HG03060 (cell line): ENCODE data around the gene RBMS3.
"Not testable (repeated sequence)": the region's sequence is repeated elsewhere in the genome, so short reads cannot be mapped to it uniquely, and the experiment has no call there.

Experiments used
- ATAC-seq: cut with Tn5 transposase; IDR thresholded peaks from one replicate; pipeline ENCODE4 v1.9.1; 2021; ENCODE audit warnings: low read depth, moderate number of reproducible peaks; ENCODE audit not compliant: unreplicated experiment

The RBMS3 gene

DNA sequence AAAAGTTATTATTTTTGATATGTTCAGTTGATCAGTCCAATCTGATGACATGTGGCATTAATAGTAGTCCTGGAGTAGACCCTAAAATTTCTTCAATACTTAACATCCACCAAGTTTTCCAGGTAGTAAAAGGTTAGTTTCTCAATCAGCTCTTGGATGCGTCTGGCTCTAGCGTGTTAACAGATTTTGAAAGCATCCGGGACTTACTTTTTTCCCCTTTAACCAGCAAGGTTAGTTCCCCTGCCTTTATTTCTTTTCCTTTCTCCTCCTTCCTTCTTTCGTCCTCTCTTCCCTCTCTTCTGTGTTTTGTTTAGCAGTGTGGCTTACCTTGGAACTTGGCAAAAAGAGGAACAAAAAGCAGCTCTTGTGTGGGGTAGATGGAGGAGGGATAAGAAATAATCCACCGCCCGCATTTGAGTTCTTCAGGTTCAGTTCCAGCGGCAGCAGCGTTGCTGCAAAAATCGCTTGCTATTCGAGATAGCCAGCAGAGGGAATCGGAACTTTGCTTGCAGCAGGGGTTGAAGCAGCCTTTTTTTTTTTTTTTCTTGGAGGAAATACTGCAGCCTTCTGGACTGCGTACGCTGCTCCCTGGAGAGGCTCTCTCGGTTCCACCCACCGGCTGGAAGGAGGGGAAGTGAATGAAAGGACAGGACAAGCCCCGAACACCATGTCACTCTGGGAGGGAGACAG is at the start of gene RBMS3:
RBMS3 (plus strand) TSS at position 668 of the 690 bp plus-strand sequence.
- ATAC-seq: no peak

DNA sequence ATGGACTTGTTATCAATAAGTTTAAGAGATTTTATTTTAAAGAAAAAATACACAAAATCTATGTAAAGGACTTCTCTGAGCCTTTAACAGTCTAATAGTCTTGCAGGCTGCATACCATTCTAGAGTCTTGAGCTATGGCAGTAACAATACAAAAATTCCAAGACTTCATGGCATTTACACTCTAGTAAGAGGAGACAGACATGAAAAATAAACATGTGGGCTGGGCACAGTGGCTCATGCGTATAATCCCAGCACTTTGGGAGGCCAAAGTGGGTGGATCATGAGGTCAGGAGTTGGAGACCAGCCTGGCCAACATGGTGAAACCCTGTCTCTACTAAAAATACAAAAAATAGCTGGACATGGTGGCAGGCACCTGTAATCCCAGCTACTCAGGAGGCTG is 47.7 kb upstream of the RBMS3 start:
- not testable (repeated sequence) for ATAC-seq

DNA sequence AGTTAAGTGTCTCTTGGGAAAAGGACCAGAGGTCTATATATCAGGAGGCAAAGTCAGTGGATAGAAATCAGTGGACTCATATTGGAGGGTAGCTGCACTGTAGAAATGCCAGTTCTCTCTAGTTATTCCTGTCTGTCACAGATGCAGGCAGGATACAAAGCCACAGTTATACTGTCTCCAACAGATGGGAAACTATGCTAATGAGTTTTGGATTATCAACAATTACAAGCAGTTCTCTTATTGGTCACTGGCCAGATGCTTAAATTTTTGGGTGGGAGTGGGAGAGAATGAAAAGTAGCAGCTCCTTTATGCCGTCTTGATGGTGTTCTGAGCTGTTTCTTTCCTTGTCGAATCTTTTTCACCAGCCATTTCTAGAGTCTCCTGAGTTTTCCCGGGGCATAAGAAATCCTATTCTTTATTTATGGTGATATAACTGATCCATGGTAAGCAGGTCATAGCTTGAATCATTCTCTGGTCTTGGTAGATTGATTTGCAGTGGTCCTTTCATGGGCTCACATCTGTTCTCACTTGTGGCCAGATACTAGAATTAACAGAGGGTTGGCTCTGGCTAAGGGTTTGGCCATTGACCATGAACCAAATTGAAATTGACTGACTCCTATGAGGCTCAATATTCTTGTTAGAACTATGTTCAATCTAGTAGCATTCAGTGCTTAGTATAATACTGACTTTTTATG is 44.6 kb upstream of the RBMS3 start:
- ATAC-seq: no peak

DNA sequence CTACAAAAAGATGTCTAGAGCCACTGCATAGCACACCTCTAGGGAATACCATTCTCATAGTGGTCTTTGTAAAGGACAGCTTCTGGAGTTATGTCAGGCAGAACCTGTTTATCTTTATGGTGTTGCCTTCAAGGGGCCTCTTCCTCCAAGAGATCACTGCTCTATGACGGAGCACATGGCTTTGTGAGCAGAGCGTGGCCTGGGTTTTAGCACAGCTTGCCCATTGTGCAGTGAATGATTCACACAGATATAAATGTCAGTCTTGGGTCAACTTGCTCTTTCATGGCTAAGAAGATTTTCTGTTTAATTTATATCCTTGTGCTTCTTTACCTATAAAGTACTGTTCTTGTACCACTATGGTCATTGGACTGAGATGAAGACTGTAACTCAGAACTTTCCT is 41.5 kb upstream of the RBMS3 start:
- ATAC-seq: no peak

DNA sequence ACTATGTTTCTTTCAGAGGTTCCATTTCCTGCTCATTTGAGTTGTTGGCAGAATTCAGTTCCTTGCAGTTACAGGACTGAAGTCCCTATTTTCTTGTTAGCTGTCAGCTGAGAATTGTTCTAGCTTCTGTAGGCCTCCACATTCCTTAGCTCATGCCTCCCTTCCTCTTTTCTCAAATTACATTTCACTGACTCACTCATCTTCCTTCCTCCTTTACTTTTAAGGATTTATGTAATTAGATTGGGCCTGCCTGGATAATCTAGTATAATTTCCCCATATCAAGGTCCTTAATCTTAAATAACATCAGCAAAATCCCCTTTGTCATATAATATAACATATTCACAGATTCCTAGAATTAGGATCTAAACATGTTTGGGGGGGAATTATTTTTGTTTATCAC is 40.6 kb upstream of the RBMS3 start:
- no peak for ATAC-seq

DNA sequence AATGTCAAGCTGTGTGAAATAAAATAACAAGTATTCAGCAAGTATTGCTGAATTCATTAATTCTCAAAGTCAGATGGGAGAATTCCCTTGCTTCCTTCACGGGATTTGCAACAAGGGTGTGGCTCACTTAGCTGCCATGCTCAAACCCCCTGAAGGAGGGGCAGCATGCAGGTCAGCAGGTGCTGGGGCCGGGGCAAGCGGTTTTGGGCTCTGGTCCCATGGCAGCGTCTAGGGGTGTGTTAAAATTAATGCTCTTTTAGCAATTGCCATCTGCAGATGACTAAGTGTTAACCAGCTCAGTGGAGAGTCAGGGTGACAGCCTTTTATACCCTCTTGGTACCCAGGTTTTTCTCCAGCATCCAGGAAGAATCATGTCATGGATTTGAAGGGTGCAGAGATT is 40.0 kb upstream of the RBMS3 start:
- no peak for ATAC-seq

DNA sequence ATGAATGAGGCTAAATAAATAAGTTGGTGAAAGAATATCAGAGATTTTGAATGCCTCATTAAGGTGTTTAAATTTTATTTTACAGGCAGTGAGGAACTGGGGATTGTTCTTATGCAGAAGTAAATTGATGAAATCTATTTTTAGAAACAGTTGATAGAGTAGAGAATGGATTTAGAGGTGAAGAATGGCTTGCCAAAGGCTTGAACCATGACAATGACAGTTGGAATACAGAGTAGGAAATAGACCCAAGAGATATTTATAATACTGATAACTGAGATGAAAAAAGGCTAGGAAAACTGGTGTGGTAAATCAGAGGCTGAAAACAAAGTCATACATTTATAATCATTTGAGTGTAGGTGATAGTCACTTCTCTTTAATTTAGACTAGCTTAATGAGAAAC is 39.0 kb upstream of the RBMS3 start:
- no peak for ATAC-seq

DNA sequence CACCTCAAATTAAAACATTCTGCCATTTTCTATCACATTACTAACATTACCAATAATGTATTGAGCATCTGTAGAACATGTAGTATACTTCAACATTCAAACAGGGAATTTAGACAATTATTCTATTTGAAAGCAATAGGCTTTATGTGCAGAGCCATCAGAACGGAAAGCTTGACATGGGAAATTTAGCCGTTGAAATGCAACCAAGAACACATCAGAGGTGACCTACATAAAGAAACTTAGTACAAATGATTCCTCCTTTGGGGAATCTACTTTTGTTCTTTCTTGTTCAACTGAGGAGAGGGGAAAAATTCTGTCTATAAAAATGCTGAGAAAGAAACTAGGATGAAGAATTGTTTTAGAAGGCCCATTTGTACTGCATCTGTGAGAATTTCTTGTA is 38.6 kb upstream of the RBMS3 start:
- no peak for ATAC-seq

DNA sequence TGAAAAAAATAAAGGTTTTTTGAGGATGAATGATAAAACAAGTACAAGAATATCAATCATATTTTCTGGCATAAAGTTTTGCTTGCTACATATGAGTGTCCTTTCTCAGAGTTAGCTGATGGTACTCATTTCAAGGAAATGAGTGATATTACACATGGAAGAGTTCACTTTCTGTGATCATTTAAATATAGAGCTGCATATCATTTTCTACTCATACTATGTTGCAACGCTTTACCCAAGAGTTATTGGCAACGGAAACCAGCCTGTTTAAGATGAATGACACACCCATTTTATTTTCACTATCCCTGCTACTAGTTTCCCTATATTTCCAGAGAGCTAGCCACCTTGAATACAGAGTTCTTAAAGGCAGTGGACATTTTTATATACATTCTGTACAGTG is 35.4 kb upstream of the RBMS3 start:
- no peak for ATAC-seq

DNA sequence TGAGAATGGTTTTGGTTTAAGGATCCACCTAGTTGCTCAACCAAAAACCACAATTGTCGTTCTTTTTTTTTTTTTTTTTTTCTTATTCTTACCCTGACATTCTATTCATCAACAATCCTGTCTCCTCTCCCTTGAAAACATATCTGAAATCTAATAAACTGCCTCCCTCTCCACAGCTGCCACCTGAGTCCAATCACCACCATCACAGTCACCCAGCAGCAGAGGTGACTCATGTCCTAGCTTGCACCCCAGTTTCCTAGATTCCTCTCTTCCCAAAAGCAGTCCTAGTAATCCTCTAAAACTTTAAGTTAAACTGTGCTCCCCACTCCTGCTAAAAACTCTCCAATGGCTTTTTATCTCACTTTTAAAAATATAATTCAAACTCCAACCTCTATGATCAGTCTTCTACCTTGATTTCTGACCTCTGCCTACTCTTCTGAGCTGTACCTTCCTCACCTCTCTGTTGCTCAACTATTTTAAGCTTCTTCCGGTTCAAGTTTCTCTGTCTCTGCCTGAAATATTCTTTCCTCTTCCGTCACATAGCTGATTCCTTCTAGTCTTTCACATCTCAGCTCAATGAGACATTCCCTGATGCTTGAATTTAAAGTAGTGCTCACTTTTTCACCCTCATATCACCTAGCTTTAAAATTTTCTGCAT is 33.7 kb upstream of the RBMS3 start:
- ATAC-seq: no peak

DNA sequence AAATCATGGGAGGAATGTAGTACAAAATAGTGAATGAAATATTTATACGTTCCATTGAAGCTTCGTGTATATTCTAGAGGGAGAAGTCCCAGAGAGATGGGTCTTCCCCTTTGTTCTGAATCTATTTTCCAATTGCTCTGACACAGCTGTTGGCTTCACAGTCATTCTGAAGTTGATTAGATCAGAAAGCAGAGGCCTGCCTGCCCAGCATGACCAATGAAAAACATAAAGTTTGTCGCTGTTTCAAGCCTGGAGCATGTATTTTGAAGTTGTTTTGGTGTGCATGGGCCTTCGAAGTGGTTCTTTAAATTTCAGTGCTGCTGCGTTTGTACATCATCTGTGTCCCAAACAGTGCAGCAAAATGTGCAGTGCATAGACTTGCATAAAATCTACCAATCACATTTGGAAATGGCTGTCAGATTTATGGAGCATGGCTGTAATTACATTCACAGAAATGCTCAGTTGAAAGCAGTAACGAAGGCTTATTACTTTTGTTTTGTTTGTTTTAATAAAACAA is 31.0 kb upstream of the RBMS3 start:
- ATAC-seq: no peak

DNA sequence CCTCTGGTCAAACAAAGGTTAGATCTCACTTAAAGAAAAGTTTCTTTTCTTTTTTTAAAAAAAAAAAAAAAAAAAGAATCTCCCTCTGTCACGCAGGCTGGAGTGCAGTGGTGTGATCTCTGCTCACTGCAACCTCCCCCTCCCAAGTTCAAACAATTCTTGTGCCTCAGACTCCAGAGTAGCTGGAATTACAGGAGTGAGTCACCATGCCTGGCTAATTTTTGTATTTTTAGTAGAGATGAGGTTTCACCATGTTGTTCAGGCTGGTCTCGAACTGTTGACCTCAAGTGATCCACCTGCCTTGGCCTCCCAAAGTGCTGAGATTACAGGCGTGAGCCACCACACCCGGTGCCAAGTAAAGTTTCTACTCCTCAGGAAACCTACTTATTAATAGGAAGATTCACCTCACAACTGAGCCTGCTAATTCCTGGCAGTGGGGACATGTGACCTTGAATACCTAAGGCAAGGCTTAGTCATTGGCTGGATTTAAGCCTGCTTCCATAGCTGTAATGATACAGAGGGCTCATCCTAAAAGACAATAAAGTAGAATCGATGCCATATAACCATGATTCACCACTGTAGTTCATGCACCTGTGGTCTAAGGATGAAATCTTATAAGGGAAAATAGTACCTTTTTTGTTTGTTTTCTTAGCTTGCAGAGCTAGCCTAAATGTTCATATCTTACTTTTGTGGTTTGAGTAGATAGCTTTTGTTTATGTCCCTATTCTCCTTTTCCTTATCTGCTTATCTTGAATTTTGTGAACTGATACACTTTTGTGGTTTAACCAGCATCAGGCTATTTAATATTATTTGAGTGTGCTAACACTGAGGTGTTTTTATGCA is 24.8 kb upstream of the RBMS3 start:
- ATAC-seq: no peak

DNA sequence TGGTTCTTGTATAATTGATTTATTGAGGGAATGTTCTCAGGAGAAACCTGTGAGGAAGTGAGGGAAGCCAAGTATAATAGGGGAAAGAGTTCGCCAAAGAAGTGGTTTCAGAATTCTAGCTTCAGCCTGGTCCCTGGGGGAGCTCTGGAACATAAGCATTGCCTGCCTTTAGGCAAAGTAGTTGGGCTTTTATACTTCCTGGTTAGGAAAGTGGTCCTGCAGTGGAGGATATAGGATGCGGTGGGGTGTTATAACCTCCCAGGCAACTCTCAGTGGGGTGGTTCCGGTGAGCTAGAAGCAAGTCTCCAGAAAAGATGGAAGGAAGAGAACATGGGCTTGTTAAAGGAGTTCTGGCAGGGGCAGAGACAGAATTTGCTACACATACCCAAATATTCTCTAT is 22.7 kb upstream of the RBMS3 start:
- ATAC-seq: no peak

DNA sequence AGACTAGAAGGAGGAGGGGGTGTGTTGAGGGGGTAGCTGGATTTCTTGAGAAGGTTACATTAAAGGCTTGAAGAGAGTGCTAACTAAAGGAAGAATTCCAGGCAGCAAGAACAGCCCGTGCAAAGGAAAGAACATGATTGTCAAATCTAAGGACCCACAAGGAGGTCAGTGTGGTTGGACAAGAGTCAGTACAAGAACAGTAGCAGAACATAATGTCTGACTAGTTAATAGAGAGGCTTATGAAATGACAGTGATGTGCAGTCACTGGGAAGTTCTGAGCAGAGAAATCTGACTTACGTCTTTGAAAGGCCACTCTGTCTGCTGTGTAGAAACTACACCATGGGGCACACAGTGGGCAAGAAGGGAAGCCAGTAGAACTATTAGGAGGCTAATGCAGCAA is 19.8 kb upstream of the RBMS3 start:
- no peak for ATAC-seq

DNA sequence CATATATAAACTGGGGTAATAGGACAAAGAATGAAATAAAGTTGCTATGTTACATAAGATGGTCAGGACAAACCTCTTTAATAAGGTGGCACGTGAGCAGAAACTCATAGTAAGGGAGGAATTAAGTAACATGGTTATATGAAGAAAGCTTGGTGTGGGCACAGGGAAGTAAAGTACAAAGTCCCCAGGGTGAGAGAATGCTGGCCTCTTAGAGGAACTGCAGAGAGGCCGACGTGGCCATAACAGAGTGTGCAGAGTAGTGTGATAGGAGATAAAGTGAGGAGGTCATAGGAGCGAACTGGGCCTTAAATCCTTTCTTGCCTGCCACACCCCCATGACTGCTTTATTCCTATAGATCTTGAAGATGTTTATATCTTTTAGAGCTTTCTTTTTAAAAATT is 17.4 kb upstream of the RBMS3 start:
- ATAC-seq: no peak

DNA sequence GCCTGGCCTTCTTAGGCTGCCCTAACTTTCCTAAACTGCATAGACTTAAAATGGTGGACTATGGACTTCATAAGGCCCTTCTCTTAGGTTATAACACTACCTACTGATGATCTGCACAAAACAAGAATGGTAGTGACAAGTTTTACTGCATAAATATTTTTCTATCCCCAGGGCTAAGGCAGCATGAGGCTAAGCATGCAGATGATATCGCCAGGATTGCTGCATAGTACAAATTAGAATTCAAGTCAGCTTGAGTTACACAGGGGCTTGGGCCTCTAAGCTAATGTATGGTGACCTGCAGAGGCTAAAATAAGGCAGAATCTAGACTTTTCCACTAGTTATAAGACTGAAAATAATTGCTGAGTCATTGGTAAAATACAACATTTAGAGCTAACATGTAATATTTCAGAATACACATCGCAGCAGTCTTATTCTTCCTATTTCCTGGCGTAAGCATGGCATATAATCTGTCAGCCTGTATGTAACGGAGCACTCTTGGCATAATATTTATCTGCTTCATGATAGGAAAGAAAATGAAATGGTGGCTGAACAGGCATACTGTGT is 15.3 kb upstream of the RBMS3 start:
- no peak for ATAC-seq

DNA sequence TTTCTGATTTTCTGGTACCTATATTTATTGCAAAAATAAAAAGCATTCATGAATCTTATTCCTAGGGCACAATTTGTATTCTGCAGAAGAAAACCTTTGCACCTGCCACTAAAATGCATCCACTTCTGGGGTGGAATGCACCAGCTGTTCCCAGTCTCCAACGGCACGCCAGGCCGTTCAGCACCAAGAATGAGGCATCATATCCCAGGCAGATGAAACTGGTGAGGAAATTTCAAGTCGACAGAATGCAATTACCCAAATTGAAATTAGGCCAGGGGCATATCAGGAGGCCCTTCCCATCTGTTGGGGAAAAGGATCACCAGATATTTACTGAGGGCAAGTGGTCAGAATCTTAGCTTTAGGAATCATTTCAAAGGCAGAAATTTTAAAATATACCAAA is 13.6 kb upstream of the RBMS3 start:
- ATAC-seq: no peak

DNA sequence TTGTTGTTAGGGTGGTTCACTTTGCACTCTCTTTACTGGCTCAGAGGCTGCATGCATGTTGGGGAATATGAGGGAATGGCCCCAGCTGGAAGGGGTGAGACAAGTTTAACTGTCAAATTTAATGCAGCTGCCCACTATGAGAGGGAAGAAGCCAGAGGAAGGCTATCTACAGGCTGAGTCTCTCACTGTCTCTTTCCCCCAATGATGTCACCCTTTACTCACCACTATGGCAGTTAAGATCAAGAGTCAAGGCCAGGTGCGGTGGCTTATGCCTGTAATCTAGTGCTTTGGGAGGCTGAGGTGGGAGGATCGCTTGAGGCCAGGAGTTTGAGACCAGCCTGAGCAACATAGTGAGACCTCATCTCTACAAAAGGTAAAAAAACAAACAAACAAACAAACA is 12.2 kb upstream of the RBMS3 start:
- no peak for ATAC-seq

DNA sequence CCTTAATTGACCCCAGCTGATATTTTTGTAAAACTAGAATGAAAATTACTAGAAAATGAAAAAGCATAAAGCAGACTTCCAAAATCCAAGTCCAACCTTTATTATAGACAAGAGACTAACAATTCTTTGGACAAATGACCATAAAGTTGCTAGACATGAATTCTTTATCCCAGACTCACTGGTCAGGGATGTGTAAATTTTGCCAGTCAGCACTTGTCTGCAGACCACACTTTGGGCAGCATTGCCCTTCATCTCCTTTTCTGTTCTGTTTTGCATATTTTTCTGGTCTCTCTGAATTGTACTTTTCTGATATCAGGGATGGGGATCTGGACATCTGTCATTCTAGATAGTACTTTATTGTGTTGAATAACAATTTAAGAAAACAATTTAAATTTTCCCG is 10.1 kb upstream of the RBMS3 start:
- no peak for ATAC-seq

DNA sequence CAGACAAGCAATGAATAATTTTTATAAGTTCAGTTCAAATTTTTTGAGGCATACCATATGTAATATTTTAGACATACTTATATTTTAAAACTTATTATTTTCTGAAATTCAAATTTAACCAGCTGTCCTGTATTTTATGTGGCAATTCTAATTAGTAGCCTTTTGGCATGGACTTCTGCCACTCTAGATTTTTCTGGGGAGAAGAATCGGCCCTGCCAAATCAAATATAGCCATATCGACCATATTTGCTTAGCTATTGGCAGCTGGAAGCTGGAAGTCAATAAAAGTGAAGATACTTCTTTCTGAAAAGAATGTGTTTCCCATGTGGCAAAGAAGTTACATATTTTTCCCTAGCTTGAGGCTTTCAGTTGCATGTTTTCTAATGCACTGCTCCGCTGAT is 9.4 kb upstream of the RBMS3 start:
- no peak for ATAC-seq

DNA sequence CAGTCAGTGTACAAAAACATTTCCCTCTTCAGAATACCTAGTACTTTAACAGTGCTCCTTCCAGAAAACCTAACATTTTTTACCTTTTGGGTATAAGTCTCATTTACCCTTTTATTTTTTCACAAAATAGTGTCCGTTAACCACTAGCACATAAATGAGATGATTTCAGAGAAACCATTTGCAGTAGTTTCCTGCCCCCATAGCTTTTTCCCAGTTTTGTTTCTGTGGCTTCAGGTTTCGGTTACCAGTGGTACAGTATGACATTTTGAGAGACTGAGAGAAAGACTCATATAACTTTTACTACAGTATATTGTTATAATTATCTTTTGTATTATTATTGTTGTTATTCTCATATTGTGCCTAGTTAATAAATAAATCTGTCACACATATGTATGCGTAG is 6.2 kb upstream of the RBMS3 start:
- no peak for ATAC-seq
